IMR-90 (cell line): ENCODE results near the gene ACSL1.

Experiments used
- CEBPB ChIP-seq: IDR thresholded peaks from 2 replicates; pipeline ENCODE4 v1.6.1; 2012; ENCODE audit warnings: low read depth, low read length, improper control_type of control experiment
- CHD1 ChIP-seq: IDR thresholded peaks from 2 replicates; pipeline ENCODE4 v1.6.1; 2012; ENCODE audit warnings: low read depth, low read length, improper control_type of control experiment
- FOS ChIP-seq: fragments of 150-350 bp; IDR thresholded peaks from 2 replicates; pipeline ENCODE4 v1.6.1; 2016; ENCODE audit warnings: low read depth, low read length
- MXI1 ChIP-seq: IDR thresholded peaks from 2 replicates; pipeline ENCODE4 v1.6.1; 2012; ENCODE audit warnings: low read depth, mild to moderate bottlenecking, low read length, moderate library complexity, borderline replicate concordance
- POLR2A ChIP-seq: IDR thresholded peaks from 2 replicates; pipeline ENCODE4 v1.6.1; 2012; ENCODE audit warnings: mild to moderate bottlenecking, low read depth, low read length
- RAD21 ChIP-seq: IDR thresholded peaks from 2 replicates; pipeline ENCODE4 v1.6.1; 2012; ENCODE audit warnings: low read length, improper control_type of control experiment
- RFX5 ChIP-seq: IDR thresholded peaks from 2 replicates; pipeline ENCODE4 v1.8.0; 2012; ENCODE audit warnings: low read depth, mild to moderate bottlenecking, low read length, moderate library complexity
- SMC3 ChIP-seq: fragments of 150-350 bp; IDR thresholded peaks from 2 replicates; pipeline ENCODE4 v1.6.1; 2016; ENCODE audit warnings: low read depth, mild to moderate bottlenecking, antibody characterized with exemption, low read length, moderate library complexity
- TF ChIP-seq, protein P1 (sequence below): conservative IDR thresholded peaks from 2 replicates; pipeline ENCODE4 v1.5.1; 2012; ENCODE audit warnings: mild to moderate bottlenecking, low read depth, low read length, improper control_type of control experiment
- TF ChIP-seq, protein P2 (sequence below): fragments of 150-350 bp; IDR thresholded peaks from 2 replicates; pipeline ENCODE4 v1.6.1; 2017; ENCODE audit warnings: mild to moderate bottlenecking, antibody characterized with exemption, low read length, low read depth

DNA sequence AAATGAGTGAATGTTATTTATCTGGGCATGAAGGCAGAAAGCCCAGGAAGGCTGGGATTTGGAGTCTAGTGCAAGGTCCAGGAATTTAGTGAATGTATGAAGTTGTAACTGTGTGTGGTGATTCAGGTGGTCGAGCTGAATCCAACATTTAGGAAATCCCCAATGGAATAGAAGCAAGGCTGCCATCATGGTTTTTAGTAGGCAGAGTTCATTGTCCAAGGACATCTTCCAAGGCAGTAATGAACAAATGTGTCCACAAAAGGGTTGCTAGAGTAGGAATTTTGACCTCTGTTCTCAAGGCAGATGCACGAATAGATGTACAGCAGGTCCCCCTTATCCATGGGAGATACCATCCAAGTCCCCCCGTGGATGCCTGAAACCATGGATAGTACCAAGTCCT, 42.9 kb upstream of the ACSL1 start:
- TF ChIP-seq POLR2A: no peak
- TF ChIP-seq, protein P1, sequence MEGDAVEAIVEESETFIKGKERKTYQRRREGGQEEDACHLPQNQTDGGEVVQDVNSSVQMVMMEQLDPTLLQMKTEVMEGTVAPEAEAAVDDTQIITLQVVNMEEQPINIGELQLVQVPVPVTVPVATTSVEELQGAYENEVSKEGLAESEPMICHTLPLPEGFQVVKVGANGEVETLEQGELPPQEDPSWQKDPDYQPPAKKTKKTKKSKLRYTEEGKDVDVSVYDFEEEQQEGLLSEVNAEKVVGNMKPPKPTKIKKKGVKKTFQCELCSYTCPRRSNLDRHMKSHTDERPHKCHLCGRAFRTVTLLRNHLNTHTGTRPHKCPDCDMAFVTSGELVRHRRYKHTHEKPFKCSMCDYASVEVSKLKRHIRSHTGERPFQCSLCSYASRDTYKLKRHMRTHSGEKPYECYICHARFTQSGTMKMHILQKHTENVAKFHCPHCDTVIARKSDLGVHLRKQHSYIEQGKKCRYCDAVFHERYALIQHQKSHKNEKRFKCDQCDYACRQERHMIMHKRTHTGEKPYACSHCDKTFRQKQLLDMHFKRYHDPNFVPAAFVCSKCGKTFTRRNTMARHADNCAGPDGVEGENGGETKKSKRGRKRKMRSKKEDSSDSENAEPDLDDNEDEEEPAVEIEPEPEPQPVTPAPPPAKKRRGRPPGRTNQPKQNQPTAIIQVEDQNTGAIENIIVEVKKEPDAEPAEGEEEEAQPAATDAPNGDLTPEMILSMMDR: no peak
- no peak for TF ChIP-seq RFX5
- TF ChIP-seq SMC3: no peak
- TF ChIP-seq MXI1: no peak
- no peak for TF ChIP-seq CHD1
- TF ChIP-seq FOS: no peak
- no peak for TF ChIP-seq RAD21
- TF ChIP-seq CEBPB: no peak
- TF ChIP-seq, protein P2, sequence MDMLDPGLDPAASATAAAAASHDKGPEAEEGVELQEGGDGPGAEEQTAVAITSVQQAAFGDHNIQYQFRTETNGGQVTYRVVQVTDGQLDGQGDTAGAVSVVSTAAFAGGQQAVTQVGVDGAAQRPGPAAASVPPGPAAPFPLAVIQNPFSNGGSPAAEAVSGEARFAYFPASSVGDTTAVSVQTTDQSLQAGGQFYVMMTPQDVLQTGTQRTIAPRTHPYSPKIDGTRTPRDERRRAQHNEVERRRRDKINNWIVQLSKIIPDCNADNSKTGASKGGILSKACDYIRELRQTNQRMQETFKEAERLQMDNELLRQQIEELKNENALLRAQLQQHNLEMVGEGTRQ: no peak
